ENCODE measurements around the gene RFLNA.

RFLNA gene

DNA sequence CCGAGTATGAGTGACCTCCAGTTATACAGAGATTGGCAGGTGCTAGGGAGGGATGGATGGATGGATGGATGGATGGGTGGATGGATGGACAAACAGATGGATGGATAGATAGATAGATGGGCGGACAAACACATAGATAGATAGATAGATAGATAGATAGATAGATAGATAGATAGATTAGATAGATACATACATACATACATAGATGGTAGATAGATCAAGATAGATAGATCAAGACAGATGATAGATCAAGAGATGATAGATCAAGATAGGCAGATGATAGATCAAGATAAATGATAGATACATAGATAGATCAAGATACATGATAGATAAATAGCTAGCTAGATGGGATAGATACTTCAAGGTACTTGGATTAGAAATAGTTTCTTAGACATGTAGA is 18.6 kb upstream of the RFLNA start:
- TF ChIP-seq, protein P1, sequence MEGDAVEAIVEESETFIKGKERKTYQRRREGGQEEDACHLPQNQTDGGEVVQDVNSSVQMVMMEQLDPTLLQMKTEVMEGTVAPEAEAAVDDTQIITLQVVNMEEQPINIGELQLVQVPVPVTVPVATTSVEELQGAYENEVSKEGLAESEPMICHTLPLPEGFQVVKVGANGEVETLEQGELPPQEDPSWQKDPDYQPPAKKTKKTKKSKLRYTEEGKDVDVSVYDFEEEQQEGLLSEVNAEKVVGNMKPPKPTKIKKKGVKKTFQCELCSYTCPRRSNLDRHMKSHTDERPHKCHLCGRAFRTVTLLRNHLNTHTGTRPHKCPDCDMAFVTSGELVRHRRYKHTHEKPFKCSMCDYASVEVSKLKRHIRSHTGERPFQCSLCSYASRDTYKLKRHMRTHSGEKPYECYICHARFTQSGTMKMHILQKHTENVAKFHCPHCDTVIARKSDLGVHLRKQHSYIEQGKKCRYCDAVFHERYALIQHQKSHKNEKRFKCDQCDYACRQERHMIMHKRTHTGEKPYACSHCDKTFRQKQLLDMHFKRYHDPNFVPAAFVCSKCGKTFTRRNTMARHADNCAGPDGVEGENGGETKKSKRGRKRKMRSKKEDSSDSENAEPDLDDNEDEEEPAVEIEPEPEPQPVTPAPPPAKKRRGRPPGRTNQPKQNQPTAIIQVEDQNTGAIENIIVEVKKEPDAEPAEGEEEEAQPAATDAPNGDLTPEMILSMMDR (conservative IDR thresholded peaks at IDR 0.05): no peak
- H3K27ac ChIP-seq: no peak overlapping the region

DNA sequence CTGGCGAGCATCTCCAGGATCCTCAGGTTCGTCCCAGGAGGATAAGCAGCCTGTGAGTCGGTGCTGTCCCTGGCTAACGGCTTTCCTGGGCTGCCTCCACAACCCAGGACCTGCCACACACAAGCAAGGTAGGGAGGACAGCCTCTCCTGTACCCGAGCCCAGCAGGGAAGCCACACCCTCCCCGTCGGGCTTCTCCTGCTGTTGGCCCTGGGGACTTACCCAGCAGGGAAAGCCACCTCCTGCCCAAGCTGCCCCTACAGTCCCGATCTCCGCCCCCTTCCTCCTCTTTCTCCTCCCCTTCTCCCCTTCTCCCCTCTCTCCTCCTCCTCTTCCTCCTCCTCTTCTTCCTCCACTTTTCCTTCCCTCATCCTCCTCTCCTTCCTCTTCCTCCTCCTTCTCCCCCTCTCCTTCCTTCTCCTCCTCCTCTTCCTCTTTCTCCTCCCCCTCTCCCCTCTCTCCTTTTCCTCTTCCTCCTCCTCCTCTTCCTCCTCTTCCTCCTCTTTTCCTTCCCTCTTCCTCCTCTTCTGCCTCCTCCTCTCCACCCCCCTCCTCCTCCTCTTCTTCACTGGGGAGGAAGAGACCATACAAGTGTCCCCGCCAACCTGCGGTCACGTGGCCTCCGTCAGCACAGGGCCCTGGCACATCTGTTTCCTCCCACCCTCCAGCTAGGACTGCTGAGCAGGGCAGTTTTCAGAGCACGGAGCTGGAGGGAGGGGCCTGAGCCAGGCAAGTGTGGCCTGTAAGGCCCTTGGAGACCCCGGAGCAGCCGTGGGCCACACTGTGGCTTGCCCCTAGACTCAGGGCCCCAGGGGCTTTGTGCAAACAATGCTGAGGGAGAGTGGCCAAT is 17.3 kb upstream of the RFLNA start:
- no peak for TF ChIP-seq ZFX (IDR thresholded peaks at IDR 0.05)
- TF ChIP-seq, protein P1 (conservative IDR thresholded peaks at IDR 0.05): no peak
- H3K27ac ChIP-seq: no peak overlapping the region

DNA sequence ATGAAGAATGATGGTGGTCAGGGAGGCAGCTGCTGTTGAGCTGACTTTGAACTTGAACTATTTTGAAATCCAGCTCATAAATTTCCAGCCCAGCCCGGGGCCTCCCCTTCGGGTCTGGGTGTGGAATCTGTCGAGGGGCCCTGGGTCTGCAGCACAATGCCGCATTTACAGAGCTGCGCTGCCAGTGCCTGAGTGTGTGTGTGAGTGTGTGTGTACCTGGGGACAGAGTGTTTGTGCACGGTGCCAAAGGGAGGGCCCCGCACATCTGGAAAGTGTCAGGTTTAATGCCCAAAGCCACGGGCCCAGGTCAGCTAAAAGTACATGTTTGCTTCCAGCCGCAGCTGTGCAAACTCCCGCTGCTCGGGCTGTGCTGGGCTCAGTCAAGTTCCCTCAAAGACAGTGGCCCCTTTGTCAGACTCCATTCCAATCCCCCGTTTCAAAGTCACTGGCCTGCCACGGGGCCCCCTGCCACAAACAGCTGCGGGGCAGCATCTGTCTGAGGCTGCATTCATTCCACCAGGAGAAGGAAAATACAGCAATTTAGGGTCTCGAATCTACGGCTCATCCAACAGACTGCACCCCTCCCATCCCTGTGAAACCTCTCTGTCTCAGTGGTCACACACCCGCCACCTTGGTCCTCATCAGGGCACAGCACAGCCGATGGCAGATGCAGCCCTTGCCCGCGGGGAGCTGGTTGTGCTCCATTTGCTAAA is 16.3 kb upstream of the RFLNA start:
- no peak overlapping the region for H3K27ac ChIP-seq
- TF ChIP-seq, protein P1 (conservative IDR thresholded peaks at IDR 0.05): no peak
- TF ChIP-seq ZFX (IDR thresholded peaks at IDR 0.05): no peak

DNA sequence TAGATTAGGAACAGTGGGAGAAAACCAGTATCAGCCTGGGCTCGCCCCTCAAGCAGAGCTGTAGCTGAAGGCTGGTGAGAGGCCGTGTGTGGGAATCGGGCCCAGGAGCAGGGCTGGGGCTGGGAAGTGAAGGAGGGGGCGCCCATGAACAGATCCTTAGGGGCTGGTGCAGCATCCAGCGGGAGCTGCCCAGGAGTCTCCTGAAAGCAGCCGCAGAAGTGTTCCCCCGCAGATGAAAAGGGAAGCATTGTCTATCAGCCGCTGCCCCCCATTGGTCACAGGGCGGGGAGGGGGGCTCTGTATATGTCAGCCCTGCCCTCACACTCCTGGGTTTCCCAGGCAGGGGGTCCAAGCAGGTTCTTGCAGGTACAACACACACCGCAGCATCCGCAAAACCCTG is 15.6 kb upstream of the RFLNA start:
- no peak overlapping the region for H3K27ac ChIP-seq
- TF ChIP-seq, protein P1 (conservative IDR thresholded peaks at IDR 0.05): no peak
- TF ChIP-seq ZFX (IDR thresholded peaks at IDR 0.05): no peak

DNA sequence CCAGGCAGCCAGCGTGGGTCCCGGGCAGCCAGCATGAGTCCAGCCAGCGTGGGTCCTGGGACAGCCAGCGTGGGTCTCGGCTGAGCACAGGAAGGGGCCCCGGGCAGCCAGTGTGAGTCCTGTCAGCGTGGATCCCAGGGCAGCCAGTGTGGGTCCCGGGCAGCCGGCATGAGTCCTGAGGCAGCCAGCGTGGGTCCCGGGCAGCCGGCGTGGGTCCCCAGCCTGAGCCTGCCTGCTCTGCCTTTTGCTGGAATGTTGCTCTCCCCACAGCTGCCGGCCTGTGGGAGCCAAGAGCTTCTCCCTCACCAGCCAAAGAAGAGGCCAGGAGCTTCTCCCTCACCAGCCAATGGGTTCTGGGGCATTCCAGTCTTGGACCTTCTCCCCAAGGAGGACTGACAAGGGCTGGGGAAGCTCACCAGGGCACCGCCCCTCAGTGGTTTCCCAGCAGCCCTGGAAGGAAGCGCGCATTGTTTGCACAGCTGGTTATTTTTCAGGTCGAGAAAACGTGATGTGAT is 15.0 kb upstream of the RFLNA start:
- no peak overlapping the region for H3K27ac ChIP-seq
- no peak for TF ChIP-seq ZFX (IDR thresholded peaks at IDR 0.05)
- TF ChIP-seq, protein P1 (conservative IDR thresholded peaks at IDR 0.05): no peak

DNA sequence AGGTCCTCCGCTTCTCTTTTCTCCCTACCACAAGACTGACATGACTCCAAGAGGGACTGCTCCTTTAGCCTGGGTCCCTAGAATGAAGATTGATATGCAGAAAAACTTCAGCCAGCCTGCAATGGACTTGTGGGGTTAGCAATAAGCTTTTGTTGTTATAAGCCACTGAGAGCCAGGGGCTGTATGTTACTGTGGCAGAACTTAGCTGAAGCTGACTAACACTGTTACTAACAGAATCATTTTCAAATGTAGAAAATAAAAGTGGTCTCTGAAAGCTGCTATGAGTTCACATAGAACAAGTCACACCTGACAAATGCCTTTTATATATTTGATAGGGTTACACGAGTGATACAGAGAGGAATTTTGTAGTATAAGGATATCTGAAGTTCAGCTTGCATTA is 13.6 kb upstream of the RFLNA start:
- TF ChIP-seq ZFX (IDR thresholded peaks at IDR 0.05): no peak
- TF ChIP-seq, protein P1 (conservative IDR thresholded peaks at IDR 0.05): no peak
- no peak overlapping the region for H3K27ac ChIP-seq

DNA sequence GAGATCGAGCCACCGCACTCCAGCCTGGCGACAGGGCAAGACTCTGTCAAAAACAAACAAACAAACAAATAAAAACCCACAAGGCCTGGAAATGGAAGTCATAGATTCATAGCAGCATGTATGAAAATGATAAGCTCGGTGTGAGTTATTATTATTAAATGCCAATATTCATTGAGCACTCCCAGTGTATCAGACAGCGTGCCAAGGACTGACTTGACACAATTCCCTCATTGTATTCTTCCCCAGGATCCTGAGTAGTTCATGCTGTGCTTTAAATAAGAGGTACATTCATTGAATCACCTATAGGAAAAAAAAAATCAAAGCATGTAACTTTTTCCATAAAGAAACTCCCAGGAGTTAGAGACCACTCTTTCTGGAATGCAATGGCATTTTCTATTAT is 12.6 kb upstream of the RFLNA start:
- H3K27ac ChIP-seq: no peak overlapping the region

More for the DNA sequence above, 12.6 kb upstream of the RFLNA start:
- TF ChIP-seq, protein P1 (conservative IDR thresholded peaks at IDR 0.05): no peak
- no peak for TF ChIP-seq ZFX (IDR thresholded peaks at IDR 0.05)
